Raji (cell line): Measurements from ENCODE around the gene SNRPF.

Source experiments
- POLR2A ChIP-seq: IDR thresholded peaks from 2 replicates; pipeline ENCODE4 v1.6.1; 2011; ENCODE audit warnings: low read depth, low read length, control low read depth; ENCODE audit not compliant: insufficient read depth

Gene SNRPF

DNA sequence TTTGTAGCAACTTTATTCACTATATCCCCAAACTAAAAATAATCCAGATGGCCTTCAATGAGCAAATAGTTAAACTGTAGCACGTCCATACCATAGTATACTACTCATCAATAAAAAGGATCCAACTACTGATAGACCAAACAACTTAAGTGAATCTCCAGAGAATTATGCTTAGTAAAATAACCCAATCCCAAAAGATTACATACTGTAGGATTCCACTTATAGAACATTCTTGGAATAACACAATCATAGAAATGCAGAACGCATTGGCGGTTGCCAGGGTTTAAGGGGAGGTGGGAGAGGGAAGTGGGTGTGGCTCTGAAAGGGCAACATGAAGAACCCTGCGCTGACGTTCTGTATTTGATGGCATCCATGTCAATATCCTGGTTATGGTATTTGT is 28.6 kb downstream of the SNRPF start:
- TF ChIP-seq POLR2A, result no peak

DNA sequence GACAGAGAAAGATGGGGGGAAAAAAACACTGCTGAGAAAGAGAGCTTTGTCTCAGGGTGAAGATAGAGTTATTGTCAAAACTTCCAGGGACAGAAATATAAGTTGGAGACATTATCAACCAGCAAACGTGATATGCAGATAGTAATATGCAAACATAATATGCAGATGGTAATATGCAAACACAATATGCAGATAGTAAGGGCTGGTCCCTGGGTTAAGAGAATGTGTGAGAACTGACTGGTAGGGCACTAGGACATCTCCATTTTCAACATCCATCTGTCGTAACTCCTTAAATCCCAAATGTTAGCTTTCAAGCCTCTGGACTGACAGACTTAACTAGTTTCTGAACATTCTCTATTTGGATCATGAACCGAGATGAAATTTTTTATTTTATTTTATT is 32.2 kb downstream of the SNRPF start:
- no peak for TF ChIP-seq POLR2A

DNA sequence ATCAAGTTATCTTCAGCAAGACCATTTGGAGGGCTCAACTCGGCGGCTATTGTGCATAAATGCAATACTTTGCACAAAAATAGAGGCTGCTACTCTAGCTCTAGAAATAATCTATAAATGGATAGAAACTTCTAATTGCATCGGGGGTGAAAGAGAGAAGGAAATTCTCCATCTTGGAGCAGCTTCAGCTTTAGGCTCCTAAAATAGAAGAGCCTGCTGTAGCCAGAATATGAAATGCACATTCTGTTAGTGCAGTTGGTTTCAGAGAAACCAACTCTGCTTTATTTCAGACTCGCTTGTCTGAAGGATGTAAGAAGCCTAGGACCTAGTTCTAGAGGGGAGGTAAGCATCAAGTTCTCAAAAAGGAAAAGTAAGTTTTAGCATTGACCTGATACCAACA is 38.1 kb downstream of the SNRPF start:
- TF ChIP-seq POLR2A, result no peak

DNA sequence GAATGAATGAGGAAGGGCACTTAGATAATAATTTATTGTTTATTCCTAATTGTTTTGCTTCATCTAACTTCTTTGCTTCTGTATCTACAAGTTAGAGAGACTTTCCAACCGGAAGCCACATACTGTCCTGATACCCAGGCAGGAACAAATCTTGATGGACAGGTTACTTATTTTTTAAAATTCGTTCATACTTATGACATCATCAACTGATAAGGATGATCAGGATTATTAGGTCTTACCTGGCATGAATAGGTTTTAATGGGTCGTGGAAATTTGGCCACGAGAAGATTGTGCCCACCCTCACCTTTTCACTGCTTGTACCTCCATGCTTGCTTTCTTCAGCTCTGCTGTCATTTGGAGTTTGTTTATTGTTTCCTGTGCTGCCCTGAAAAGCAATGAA is 39.3 kb downstream of the SNRPF start:
- TF ChIP-seq POLR2A, result no peak

DNA sequence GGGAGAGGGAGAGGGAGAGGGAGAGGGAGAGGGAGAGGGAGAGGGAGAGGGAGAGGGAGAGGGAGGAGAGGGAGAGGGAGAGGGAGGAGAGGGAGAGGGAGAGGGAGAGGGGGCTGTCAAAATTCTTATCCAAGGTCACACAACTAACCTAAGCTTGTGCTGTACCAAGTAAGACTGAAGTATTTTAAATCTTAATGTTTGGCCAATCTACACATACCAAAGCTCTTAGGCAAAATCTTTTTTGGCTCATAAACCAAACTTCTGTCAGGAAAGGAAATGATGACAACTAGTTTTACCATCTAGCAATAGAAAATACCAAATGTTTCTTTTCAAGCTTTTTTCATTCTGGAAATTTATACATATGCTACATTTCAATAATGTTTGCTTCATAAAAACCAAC is 49.8 kb downstream of the SNRPF start:
- TF ChIP-seq POLR2A, result no peak

DNA sequence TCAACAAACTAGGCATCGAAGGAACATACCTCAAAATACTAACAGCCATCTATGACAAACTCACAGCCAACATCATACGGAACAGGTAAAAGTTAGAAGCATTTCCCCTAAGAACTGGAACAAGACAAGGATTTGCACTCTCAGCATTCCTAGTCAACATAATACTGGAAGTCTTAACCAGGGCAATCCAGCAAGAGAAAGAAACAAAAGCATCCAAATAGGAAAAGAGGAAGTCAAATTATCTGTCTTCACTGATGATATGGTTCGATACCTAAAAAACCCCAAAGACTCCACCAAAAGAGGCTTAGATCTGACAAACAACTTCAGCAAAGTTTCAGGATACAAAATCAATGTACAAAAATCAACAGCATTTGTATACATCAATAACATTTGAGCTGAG is 51.1 kb downstream of the SNRPF start:
- no peak for TF ChIP-seq POLR2A
